GM18951 (cell line): ENCODE measurements around the gene MYO7B.
"Not testable (repeated sequence)": the region's sequence is repeated elsewhere in the genome, so short reads cannot be mapped to it uniquely, and the experiment has no call there.

Experiments
- POLR2A ChIP-seq: IDR thresholded peaks from 4 replicates; pipeline ENCODE4 v1.6.1; 2011; ENCODE audit warnings: mild to moderate bottlenecking; ENCODE audit not compliant: insufficient read length, insufficient read depth; ENCODE audit errors: extremely low read depth
- in situ Hi-C: fragments of 300-500 bp; cut with MboI; formaldehyde crosslinking; loops from one replicate; pipeline ENCODE4 v1.12.0; 2022; ENCODE audit warnings: low sequenced_read_pairs, mixed read lengths, inconsistent platforms; ENCODE audit not compliant: unreplicated experiment

The MYO7B gene

DNA sequence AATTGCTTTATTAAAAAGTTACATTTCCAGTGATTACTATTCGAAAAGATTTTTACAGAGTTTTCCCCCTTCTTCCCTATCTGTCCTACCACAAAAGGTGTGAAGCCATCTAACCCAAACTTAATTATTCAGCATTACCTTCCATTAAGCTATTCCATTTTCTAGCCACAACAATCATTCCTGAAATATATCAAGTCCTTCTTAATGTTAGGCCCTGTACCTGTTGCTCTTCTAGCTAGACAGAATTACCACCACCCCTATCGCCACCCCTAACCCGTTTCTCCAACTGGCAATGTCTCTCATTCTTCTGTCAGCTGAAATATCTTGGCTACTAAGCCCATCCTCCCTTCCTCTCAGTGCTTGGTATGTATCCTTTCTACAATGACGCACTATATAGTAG lies 23.1 kb upstream of the MYO7B start:
- TF ChIP-seq POLR2A = no peak
- in situ Hi-C loops = no loop called here

DNA sequence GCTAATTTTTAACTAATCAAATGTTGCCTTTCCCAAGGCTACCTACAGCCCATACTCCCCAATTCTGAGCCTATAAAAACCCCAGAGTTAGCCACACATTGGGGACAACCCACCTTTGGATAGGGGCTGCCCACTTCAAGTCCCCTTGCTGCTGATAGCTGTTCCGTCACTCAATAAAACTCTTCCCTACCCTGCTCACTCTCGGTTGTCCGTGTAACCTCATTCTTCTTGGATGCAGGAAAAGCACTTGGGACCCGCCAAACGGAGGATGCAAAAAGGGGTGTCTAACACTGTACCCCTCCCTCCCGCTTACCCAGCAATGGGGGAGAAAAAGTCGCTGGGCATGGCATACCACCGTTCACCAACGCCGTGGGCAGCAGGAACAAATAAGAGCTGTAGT lies 21.4 kb upstream of the MYO7B start:
- in situ Hi-C loops = no loop called here
- no peak for TF ChIP-seq POLR2A

DNA sequence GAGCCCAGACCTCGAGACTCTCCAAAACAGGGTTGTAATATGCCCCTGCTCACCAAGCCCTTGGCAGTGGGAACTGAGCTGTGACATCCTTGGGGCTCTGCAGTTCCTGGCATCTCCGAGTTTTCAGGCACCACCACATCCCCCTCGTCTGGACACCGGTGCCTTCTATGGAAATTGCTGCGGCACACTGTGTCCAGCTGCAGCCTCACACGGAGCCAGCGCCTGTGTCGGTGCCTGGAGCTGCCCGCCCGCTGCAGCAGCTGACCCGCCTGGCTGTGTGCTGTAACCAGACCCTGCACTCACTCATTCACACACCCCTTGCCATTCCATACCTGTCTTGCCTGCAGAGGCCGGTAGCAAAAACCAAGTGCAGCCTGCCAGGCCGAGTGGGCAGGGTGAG lies 21.0 kb upstream of the MYO7B start:
- no peak for TF ChIP-seq POLR2A
- in situ Hi-C loops = no loop called here

DNA sequence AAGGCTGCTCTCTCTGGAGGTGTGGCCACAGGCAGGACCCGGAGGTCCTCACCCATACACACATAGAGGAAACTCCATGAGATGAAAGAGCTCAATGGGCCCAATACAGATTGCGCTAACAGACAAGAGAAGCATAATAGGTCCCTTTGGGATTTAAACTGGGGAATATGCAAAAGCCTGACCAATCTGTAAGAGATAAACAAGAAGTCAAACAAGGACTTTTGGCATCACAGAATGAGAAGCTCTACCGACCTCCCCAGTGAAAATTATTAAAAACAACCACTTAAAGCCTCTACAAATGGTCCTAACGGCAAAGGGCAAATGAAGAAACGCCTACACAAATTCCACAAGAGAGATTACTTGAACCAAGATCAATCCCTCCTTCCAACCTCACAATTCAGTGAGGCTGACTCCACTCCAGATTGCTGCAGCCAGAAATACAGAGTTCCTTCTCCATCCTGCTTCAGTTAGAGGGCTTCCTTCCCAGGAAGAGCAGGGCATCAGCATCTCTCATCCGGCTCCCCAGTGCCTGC lies 20.0 kb upstream of the MYO7B start:
- TF ChIP-seq POLR2A = no peak
- in situ Hi-C loops = no loop called here

DNA sequence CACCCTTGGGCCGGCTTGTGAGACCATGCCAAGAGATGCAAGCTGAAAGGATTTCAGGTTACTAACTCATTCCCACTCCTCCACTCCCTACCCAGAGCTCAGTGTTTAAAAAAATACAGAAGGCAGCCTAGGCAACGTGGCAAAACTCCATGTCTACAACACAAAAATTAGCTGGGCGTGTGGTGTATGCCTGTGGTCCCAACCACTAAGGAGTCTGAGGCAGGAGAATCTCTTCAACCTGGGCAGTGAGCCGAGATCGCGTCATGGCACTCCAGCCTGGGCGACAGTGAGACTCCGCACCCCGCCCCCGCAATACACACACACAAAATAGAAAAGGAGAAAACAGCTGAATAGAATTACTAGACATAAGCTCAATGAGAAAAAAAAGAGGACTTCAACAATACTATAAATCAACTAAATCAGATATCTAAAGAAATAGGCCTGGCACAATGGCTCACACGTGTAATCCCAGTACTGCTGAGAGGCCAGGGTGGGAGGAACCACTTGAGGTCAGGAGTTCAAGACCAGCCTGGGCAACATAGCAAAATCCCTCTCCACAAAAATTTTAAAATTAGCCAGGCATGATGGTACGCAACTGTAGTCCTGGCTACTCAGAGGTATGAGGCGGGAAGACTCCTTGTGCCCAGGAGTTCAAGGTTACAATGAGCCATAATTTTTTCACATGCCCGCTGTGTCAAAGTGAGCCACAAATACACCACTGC lies 19.3 kb upstream of the MYO7B start:
- no peak for TF ChIP-seq POLR2A
- in situ Hi-C loops = no loop called here

DNA sequence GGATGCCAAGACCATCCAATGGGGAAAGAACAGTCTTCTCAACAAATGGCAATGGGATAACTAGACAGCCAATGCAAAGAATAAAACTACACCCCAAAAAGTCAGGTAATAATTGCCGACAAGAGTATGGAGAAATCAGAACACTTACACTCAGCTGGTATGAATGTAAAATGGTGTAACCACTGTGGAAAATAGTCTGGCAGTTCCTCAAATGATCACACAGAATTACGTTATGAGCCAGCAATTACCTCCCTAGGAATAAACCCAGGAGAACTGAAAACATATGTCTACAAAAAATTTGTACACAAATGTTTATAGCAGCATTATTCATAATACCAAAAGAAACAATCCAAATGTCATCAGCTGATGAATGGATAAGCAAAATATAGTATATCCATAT lies 18.0 kb upstream of the MYO7B start:
- no peak for TF ChIP-seq POLR2A
- in situ Hi-C loops = no loop called here

DNA sequence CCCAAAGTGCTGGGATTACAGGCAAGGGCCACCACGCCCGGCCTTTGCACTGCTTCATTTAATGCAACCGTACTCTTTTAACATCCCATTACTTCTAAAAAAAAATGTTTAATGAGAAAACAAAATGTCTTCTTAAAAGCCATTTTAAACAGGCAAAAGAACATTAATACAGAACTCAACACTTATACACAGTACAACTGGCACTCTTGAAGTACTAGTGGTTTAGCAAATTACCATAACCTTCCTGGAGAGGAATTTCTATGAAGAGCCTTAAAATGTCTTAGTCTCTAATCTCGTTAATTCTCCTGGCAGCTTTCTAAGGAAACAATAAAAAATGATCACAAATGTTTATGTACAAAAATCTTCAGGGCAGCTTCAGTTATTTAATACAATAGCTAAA lies 15.1 kb upstream of the MYO7B start:
- in situ Hi-C loops = no loop called here
- TF ChIP-seq POLR2A = no peak

DNA sequence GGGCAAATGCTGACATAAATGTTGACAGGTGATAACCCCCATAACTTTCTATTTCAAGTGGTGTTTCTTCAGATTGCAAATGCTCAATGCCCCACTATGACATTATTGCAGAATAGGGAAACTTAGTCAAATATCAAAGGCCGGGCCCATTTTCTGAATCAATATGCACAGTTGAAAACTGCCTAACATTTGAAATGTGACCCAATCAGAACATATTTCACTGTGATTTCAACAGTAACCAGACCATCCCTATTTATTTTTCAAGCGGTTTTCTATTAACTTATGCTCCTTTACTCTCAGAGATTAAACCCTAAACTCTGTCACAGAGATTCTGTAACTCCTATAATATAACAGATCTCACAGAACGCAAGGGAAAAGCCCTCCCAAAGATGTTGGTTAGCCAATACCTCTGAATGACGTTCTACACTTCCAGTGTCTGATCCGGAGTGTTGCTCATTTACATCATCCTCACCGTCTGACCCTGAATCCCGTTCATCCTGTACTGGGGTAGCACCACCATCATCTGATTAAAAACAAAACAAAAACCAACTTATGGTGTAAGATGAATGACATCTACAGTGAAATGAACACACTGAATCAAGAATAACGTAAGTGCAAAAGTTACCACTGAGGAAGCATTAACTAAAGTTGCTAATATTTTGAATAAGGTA lies 12.1 kb upstream of the MYO7B start:
- TF ChIP-seq POLR2A = no peak
- in situ Hi-C loops = no loop called here

DNA sequence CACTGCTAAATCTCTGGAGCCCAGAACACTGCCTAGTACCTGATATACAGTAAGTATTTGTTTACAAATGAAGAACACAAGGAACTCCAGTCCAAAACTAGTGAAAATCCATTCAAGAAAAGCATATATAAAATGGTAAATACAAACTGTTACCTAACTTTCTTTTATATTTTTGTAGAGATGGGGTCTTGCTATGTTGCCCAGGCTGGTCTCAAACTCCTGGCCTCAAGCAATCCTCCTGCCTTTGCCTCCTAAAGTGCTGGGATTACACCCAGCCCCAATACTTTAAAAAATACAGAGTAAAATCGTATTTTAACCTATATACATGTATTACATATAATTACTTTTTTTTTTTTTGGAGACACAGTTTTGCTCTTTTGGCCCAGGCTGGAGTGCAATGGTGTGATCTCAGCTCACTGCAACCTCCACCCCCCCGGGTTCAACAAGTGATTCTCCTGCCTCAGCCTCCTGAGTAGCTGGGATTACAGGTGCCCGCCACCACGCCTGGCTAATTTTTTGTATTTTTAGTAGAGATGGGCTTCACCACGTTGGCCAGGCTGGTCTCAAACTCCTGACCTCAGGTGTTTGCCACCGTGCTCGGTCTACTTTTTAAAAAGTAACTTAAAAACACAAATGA lies 11.2 kb upstream of the MYO7B start:
- in situ Hi-C loops = not testable (repeated sequence)

DNA sequence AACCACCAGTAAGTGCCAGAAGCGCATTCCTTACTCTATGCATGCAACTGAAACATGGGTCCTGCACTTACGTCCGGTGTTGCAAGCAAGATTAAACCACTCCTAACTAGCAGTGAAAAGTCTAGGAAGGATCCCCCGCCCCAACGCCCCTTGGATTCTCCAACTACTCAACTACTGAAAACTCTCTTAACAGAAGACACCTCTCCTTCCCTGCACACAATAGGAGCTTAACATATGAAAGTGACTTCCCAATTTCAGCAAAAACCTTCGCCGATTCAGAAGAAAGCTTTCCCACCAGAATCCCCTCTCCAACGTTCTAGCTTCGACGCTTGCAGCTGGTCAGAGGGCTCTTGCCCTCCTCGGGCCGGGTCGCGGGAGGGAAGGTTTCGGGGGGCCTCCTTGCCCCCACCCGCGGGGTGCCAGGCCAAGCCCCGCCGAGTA lies 9.8 kb upstream of the MYO7B start:
- in situ Hi-C loops = no loop called here
- TF ChIP-seq POLR2A = no peak

DNA sequence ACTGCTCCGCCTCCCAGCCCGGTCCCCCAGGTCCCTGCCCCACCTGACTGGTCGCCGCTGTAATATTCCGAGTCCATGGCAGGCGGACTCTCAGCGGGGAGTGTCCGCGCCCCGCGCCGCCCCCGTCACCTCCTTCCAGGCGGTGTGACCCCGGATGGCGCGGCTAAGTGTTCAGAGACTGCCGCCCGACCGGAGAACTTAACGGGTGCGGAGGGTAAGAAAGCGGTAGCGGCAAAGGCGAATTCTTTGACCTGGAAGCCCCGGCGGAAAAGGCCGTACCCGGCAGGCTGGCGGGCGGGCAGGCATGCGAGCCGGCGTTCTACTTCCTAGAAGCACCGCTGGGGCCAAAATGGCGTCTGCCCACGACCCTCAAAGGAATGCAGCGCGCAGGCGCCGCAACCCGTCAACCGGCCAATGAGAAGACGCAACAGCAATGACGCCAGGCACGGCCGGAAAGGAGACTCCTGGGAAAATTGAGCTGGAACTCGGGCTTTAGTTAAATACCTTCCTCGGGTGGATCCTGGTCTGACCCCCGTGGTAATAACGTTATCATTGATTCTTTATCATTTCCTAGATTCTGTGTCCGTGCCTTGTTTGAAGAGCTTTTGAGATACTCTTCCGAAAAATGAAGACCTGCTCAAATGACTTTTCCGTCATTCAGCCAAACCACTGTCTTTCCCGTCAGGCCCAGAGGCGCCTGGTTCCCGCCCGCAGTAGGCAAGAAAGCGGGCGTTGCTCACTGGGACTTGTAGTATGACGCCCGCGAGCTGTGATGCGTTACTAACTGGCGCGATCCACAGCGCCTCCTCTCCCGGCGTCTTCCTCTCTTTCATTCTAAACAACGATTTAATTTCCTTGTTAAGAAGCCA lies 9.1 kb upstream of the MYO7B start, which contains the start of gene IWS1:
Gene IWS1, minus strand, starts transcription at position 358 of the 869 bp plus-strand sequence. Its CDS starts 281 bp downstream, at position 77.
- in situ Hi-C loops = no loop called here
- peak; percentile 77 for TF ChIP-seq POLR2A

DNA sequence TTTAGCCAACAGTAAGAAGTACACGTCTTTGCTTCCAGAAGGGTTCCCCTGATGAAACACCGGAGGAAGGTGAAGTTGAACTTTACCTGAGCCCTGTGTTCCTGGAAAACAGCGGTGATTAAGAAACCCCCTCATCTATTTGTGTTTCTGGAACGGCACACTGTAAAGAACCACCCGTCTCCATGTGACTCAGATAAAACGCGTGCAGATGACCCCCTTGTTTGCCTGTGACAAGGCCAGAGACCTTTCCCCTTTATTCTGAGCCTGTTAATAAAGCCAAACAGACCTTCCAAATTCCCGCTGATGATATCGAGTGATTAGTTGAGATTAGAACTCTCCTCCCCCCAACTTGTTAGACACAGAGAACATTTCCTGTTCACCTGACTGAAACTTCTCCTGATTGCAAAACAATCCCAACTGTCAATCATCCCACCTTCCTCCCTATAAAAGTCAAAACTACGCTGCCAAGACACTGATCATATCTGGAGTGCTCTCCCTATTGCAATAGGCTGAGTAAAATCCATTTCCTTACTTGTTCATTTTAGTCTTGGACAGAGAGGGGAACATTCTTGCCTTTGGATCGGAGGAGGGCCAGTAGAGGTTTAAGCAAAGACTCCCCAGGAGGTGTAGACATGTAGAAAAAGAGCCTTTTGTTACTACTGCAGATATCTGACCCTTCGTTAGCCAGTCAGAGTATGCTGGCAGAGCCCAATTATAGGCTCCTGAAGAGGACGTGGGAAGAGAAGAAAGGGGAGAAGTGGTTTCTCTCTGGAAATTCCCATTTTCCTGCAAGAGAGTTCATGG lies 8.3 kb upstream of the MYO7B start:
- TF ChIP-seq POLR2A = no peak
- in situ Hi-C loops = no loop called here
